HL-60 (cell line): ENCODE measurements around the gene WTIP.

Source experiments
- POLR2AphosphoS5 ChIP-seq: IDR thresholded peaks from 2 replicates; pipeline ENCODE4 v1.6.1; 2012; ENCODE audit warnings: low read depth
- REST ChIP-seq: IDR thresholded peaks from 2 replicates; pipeline ENCODE4 v1.6.1; 2012; ENCODE audit warnings: low read depth; ENCODE audit not compliant: insufficient replicate concordance
- TF ChIP-seq, protein P1 (sequence below): IDR thresholded peaks from one replicate; pipeline ENCODE4 v1.5.1; 2011; ENCODE audit warnings: low read length, control low read depth, inconsistent platforms; ENCODE audit not compliant: insufficient read depth

- TF ChIP-seq, protein P1, sequence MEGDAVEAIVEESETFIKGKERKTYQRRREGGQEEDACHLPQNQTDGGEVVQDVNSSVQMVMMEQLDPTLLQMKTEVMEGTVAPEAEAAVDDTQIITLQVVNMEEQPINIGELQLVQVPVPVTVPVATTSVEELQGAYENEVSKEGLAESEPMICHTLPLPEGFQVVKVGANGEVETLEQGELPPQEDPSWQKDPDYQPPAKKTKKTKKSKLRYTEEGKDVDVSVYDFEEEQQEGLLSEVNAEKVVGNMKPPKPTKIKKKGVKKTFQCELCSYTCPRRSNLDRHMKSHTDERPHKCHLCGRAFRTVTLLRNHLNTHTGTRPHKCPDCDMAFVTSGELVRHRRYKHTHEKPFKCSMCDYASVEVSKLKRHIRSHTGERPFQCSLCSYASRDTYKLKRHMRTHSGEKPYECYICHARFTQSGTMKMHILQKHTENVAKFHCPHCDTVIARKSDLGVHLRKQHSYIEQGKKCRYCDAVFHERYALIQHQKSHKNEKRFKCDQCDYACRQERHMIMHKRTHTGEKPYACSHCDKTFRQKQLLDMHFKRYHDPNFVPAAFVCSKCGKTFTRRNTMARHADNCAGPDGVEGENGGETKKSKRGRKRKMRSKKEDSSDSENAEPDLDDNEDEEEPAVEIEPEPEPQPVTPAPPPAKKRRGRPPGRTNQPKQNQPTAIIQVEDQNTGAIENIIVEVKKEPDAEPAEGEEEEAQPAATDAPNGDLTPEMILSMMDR: no peak
- no peak for TF ChIP-seq REST
- no peak for TF ChIP-seq POLR2AphosphoS5
Measured at GRCh38 chr19:34459614-34460013, 21.9 kb upstream of the WTIP start.
